Jurkat, Clone E6-1 (cell line): ENCODE data around the gene LIMK1.

ENCODE experiments used
- DNase-seq: peaks from one replicate; pipeline ENCODE4 v3.0.0-alpha.2; 2011; ENCODE audit warnings: low read depth, low spot score
- H3K4me3 ChIP-seq: 2 replicates; pipeline ENCODE4 v1.5.1; 2011; ENCODE audit warnings: mild to moderate bottlenecking, low read length, control low read depth, moderate library complexity

Gene LIMK1

DNA sequence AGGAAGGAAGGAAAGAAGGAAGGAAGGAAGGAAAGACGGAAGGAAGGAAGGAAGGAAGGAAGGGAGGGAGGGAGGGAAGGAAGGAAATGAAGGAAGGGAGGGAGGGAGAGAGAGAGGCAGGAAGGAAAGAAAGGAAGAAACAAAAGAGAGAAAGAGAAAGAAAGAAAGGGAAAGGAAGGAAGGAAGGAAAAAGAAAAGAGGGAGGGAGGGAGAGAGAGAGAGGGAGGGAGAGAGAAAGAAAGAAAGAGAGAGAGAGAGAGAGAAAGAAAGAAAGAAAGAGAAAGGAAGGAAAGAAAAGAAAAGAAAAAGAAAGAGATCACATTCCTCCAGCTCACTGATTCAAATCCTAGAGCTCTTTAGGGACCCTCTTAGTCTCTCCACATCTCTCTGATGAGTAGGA is 31.0 kb upstream of the LIMK1 start:
- H3K4me3 ChIP-seq = no peak overlapping the region
- DNase-seq = no peak

DNA sequence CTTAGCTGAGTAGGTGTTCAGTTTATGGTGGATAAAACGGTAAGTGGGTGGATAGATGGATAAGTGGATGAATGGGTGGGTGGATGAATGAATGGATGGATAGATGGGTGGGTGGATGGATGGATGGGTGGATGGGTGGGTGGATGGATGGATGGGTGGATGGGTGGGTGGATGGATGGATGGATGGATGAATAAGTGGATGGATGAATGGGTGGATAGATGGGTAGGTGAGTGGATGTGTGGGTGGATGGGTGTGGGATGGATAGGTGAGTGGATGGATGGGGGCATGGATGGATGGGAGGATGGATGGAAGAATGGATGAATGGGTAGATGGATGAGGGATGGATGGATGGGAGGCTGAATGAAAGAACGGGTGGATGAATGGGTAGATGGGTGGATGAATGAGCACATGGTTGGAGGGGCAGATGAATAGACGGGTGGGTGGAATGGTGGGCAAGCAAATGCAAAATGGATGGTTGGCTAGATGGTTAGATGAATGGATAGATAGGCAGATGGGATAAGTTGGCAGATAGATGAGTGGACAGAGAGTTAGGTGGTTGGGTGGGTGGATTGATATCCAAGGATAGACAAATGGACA is 29.9 kb upstream of the LIMK1 start:
- DNase-seq = no peak
- H3K4me3 ChIP-seq = no peak overlapping the region

DNA sequence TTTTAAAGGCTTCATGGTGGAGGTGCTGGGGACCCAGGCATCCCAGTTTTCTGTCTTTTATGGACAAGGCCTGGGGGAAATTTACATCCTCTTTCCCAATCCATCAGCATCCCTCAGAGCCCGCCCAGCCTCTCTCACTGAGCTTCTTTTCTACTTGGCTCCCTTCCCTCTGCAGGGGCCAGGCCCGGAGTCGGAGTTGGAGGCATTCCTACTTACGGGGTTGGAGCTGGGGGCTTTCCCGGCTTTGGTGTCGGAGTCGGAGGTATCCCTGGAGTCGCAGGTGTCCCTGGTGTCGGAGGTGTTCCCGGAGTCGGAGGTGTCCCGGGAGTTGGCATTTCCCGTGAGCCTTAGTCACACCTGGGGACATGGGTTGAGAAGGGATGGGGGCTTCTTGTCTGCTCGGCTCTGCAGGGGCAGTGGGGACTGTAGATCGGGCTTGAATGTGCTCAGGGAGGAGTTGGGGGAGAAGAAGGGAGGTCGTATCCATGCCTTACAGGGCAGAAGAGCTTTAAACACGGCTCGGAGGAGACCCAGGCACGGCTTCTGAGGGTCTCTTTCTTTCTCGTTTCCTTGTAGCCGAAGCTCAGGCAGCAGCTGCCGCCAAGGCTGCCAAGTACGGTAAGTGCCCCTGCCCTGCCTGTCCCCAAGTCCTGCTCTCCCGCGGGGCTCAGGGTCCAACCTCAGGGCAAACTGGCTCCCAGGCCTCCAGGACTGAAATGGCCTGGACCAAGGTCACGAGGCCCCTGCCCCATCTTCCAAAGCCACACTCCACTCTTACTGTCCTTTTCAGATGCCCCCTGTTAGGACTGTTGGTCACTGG is 27.3 kb upstream of the LIMK1 start:
- H3K4me3 ChIP-seq = no peak overlapping the region
- DNase-seq = no peak

DNA sequence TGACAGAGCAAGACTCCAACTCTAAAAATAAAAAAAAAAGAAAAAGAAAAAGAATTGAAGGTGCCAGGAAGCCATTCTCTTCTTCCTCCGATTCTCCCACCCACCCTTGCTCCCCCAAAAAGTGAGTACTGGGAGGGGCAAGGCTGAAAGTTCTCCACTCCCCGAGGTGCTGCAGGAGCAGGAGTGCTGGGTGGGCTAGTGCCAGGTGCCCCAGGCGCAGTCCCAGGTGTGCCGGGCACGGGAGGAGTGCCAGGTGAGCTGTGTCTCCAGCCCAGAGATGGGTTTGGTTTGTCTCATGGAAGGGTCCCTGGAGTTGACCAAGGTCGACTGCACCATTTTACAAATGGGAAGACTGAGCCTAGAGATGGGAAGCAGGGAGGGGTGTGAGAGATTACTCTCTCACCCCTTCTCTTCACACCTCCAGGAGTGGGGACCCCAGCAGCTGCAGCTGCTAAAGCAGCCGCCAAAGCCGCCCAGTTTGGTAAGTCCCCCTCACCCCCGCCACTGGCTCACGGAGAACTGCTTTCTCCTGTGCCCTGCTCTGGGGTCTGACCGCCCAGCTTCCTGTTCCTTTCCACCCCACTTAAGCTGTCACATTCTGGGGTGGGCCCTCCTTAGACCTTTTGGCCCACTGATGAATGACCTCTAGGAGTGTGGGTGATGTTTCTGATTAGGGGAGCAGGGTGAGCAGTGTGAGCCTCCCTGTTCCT is 26.2 kb upstream of the LIMK1 start:
- H3K4me3 ChIP-seq = no peak overlapping the region

DNA sequence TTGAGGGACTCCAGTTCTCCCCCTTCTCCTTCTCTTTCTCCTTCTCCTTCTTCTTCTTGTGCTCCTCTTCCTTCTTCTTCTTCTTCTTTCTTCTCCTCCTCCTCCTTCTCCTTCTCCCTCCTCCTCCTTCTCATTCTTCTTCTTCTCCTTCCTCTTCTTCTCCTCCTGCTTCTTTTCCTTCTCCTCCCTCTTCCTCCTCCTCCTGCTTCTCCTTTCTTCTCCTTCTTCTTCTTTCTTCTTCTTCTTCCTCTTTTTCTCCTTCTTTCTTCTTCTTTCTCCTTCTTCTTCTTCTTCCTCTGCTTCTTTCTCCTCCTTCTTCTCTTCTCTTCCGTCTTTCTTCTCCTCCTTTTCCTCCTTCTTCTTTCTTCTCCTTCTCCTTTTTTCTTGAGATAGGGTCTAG is 25.6 kb upstream of the LIMK1 start:
- no peak for DNase-seq

More for the DNA sequence above, 26.2 kb upstream of the LIMK1 start:
- no peak for DNase-seq

DNA sequence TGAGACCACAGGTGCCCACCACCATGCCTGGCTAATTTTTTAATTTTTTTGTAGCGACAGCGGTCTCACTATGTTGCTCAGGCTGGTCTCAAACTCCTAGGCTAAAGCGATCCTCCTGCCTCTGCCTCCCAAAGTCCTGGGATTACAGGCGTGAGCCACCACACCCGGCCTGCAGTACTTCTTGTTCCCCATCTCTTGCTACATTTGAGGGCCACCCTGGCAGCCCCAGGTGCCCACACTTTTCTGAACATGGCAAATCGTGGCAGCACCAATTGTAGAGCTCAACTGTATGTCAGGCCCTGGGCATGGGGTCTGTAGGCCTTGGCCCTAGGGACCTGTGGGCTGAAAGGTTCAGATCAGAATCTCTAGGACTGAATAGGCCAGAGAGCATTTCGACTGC is 25.1 kb upstream of the LIMK1 start:
- DNase-seq = no peak
- H3K4me3 ChIP-seq = no peak overlapping the region

More for the DNA sequence above, 25.6 kb upstream of the LIMK1 start:
- no peak overlapping the region for H3K4me3 ChIP-seq

DNA sequence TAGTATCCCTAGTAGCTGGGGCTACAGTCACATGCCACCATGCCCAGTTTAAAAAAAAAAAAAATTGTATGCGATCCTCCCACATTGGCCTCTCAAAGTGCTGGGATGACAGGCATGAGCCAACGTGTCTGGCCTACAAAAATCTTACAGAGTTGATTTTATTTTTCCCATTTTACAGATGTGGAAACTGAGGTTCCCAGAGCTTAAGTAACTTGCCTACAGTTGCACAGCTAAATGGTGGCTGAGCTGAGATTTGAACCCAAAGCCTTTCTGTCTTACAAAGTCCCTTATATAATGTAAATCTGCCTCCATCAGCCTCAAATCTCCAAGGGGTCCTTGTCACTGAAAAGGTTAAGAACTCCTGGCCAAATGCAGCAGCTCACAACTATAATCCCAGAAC is 24.6 kb upstream of the LIMK1 start:
- no peak overlapping the region for H3K4me3 ChIP-seq
- no peak for DNase-seq

DNA sequence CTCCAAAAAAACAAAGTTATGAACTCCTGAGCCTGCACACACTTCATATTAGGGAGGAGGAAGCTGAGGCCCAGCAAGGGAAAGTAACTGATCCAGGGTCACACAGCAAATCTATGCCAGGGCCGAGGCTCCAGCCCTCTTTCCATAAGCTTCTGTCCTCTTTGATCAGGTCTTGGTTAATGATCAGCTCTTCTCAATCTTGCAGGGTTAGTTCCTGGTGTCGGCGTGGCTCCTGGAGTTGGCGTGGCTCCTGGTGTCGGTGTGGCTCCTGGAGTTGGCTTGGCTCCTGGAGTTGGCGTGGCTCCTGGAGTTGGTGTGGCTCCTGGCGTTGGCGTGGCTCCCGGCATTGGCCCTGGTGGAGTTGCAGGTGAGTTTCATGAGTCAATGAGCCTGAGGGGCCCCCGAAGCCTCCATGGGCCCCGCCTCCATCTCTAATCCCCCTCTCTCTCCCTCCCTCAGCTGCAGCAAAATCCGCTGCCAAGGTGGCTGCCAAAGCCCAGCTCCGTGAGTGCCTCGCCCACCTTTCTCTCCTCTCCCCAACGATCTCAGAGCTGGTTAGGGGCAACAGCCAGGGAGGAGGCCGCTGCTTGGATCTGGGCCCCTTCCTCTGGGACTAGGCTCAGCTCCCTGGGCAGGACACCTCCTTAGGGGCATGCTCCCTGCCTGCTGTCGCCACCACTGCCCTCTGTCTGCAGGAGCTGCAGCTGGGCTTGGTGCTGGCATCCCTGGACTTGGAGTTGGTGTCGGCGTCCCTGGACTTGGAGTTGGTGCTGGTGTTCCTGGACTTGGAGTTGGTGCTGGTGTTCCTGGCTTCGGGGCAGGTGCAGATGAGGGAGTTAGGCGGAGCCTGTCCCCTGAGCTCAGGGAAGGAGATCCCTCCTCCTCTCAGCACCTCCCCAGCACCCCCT is 23.7 kb upstream of the LIMK1 start:
- no peak overlapping the region for H3K4me3 ChIP-seq
- DNase-seq = no peak

DNA sequence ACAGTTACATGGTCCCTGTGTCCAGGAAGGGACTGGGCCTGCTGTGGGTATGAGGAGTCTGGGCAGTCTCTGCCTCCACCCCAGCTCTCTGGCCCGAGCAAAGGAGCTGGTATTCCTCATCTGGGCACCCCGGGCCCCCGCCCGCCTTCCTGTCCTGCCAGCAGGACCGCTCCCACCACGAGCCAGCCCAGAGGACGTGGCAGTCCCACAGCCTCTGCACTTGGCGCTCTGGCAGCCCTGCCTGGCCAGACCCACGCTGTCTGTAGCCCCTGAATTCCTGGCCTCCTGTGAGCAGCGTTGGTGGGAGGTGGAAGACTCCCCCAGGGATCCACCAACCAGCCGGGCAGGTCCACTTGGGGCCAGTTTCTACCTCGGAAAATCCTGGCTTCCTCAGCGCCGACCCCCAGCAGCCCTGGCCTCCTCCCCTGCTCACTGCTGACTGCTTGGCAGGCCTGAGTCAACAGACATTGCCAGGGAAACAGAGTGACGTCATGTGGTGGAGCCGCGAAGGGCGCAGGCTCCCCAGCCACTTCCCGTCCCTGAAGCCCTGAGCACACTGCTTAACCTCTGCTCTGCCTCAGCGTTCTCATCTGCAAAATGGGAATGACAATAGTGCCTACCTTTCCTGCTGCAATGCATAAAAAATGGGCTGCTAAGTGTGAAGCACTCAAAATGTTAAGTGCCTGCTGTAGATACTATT is 21.6 kb upstream of the LIMK1 start:
- H3K4me3 ChIP-seq = peak overlapping the region; percentile 46
- DNase-seq = peak; percentile 88

DNA sequence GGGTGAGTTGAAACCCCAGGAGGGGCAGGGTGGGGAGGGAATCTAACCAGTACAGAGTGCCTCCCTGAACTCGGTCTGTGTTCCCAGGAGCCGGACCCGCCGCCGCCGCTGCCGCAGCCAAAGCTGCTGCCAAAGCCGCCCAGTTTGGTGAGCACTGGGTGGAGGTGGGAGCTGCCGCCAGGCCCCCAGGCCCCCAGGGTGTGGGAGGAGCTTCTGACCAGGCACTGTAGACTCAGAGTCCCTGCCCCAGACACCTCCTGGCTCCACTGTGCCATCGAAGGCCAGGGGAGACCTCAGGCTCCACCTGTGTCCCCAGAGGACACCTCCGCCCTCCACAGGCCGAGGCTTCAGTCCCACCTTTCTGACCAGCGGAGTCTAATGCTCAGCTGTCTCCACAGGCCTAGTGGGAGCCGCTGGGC is 20.4 kb upstream of the LIMK1 start:
- no peak for DNase-seq
- no peak overlapping the region for H3K4me3 ChIP-seq

DNA sequence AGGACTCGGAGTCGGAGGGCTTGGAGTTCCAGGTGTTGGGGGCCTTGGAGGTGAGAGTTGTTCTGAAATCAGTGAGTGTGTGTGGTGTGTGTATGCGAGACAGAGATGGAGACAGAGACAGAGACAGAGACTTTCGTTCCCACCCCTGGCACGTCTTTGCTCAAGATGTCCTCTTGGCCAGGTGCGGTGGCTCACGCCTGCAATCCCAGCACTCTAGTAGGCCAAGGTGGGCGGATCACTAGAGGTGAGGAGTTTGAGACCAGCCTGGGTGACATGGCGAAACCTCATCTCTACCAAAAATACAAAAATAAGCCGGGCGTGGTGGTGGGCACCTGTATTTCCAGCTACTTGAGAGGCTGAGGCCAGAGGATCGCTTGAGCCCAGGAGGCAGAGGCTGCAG is 20.0 kb upstream of the LIMK1 start:
- H3K4me3 ChIP-seq = no peak overlapping the region
- no peak for DNase-seq

DNA sequence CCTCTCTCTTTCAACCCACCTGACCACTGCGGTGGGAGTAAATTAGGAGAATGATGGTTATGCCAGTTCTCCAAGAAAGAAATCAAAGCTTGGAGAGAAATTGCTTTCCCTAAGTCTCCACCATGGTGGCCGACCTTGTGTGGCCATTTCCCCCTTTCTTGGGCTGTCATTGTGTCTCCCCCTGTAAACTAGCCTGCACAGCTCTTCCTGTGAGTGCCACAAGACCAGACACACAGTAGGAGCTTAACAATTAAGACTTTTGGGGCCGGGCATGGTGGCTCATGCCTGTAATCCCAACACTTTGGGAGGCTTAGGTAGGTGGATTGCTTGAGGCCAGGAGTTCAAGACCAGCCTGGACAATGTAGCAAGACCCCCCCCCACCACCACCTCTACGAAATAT is 18.9 kb upstream of the LIMK1 start:
- no peak for DNase-seq
- H3K4me3 ChIP-seq = no peak overlapping the region

DNA sequence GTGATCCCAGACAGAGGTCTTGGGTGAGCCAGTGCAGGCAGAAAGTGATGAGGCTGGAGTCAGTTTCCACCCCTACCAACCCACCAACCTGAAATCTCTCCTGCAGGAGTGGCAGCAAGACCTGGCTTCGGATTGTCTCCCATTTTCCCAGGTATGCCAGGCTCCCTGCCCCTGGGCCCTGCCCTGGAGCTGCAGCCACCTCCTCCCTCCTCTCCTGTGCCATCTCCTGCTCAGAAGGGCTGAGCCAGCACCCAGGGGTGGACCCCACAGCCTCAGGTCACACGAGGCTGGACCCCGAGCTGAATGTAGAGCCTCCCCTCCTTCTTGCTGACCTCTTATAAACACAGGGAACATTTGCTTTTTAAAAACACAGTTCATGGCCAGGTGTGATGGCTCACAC is 17.0 kb upstream of the LIMK1 start:
- DNase-seq = no peak
- H3K4me3 ChIP-seq = no peak overlapping the region

DNA sequence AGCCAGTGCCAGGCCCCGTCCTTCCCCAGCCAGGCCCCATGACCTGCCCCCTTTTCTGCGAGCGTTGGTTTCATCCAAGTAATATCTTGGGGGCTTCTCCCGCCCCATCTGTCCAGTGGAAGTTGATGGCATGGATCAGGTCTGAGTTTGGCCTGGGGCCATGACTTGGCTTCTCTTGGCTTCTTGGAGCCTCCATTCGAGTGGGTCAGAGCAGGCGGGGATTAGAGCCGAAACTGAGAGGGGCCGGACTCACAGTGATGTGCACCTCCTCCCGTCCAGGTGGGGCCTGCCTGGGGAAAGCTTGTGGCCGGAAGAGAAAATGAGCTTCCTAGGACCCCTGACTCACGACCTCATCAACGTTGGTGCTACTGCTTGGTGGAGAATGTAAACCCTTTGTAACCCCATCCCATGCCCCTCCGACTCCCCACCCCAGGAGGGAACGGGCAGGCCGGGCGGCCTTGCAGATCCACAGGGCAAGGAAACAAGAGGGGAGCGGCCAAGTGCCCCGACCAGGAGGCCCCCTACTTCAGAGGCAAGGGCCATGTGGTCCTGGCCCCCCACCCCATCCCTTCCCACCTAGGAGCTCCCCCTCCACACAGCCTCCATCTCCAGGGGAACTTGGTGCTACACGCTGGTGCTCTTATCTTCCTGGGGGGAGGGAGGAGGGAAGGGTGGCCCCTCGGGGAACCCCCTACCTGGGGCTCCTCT is 15.1 kb upstream of the LIMK1 start:
- no peak for DNase-seq
- H3K4me3 ChIP-seq = no peak overlapping the region

DNA sequence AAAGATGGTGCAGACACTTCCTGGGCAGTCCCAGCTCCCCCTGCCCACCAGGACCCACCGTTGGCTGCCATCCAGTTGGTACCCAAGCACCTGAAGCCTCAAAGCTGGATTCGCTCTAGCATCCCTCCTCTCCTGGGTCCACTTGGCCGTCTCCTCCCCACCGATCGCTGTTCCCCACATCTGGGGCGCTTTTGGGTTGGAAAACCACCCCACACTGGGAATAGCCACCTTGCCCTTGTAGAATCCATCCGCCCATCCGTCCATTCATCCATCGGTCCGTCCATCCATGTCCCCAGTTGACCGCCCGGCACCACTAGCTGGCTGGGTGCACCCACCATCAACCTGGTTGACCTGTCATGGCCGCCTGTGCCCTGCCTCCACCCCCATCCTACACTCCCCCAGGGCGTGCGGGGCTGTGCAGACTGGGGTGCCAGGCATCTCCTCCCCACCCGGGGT is 14.5 kb upstream of the LIMK1 start:
- no peak overlapping the region for H3K4me3 ChIP-seq
- no peak for DNase-seq

DNA sequence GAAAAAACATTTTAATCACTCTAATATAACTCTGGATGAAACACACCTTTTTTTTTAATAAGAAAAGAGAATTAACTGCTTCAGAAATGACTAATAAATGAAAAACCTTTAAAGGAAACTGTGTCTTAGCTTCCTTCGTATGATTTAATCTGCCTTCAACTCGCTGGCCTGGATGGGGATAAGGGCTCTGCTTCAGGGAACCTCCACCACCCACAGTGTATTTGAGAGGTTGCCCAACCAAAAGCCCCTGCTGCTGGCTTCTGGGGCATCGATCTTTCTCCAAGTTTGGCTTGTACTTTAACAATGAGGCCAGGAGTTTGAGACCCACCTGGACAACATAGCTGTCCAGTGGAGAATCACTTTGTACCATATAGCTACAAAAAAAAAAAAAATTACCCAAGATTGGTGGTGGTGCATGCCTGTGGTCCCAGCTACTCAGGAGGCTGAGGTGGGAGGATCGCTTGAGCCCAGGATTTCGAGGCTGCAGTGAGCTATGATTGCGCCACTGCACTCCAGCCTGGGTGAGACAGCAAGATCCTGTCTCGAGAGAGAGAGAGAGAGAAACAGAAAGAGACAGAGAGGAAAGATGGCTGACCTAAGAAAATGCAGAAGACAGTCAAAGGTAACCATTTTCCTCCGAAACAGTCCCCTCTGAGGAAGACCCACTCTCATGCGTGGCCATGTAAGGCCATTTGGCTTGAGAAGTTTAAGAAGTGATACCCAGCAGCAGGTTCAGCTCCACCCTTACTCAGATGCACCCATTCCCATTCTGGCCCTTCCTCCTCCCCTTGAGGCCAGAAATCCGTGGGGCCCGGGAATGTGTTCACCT is 13.6 kb upstream of the LIMK1 start:
- H3K4me3 ChIP-seq = no peak overlapping the region
- DNase-seq = no peak

DNA sequence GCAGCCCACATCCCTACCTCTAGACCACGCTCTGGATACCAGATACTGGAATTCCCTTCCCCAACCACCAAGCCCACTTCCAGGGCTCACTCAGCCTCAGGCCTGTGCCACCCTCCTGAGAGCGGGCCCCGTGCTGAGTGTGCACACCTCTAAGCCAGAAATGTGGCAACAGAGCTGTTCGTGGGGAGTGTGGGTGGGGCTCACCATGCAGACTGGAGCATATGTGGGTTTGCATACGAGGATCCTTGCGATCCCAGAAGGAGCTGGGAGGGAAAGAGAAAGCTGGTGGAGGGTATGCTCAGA is 13.0 kb upstream of the LIMK1 start:
- no peak for DNase-seq
- no peak overlapping the region for H3K4me3 ChIP-seq

DNA sequence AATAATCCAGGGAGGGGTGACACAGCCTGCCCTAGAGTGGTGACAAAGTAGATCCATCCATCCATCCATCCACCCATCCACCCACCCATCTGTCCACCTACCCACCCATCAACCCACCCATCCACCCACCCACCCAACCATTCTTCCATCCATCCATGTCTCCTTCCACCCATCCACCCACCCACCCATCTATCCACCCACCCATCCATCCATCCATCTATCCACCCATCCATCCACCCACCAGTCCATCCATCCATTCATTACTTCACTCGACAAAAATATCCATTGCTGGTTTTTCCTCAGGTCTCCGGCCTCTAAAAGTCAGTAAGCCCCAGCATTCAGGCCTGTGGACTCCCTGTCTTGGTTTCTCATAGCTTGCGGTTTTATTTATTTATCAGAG is 12.5 kb upstream of the LIMK1 start:
- DNase-seq = no peak
- H3K4me3 ChIP-seq = no peak overlapping the region
